Stimulated activated CD4-positive, alpha-beta T cell treated with anti-CD3 and anti-CD28 coated beads, Interleukin-1b, Interleukin-23, amount 100 ng/mL, for 24 hours (primary cell): ENCODE results near the gene ANKRD17.
"Not testable (repeated sequence)": the region's sequence is repeated elsewhere in the genome, so short reads cannot be mapped to it uniquely, and the experiment has no call there.

Experiments used
- DNase-seq, 4 experiments: peaks; one replicate each; pipeline ENCODE4 v3.0.0-alpha.2; 2020; ENCODE audit warnings: low read depth in 4 of 4, low spot score in 1 of 4

The ANKRD17 gene, protein sequence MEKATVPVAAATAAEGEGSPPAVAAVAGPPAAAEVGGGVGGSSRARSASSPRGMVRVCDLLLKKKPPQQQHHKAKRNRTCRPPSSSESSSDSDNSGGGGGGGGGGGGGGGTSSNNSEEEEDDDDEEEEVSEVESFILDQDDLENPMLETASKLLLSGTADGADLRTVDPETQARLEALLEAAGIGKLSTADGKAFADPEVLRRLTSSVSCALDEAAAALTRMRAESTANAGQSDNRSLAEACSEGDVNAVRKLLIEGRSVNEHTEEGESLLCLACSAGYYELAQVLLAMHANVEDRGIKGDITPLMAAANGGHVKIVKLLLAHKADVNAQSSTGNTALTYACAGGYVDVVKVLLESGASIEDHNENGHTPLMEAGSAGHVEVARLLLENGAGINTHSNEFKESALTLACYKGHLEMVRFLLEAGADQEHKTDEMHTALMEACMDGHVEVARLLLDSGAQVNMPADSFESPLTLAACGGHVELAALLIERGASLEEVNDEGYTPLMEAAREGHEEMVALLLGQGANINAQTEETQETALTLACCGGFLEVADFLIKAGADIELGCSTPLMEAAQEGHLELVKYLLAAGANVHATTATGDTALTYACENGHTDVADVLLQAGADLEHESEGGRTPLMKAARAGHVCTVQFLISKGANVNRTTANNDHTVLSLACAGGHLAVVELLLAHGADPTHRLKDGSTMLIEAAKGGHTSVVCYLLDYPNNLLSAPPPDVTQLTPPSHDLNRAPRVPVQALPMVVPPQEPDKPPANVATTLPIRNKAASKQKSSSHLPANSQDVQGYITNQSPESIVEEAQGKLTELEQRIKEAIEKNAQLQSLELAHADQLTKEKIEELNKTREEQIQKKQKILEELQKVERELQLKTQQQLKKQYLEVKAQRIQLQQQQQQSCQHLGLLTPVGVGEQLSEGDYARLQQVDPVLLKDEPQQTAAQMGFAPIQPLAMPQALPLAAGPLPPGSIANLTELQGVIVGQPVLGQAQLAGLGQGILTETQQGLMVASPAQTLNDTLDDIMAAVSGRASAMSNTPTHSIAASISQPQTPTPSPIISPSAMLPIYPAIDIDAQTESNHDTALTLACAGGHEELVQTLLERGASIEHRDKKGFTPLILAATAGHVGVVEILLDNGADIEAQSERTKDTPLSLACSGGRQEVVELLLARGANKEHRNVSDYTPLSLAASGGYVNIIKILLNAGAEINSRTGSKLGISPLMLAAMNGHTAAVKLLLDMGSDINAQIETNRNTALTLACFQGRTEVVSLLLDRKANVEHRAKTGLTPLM (N-terminal part only)

DNA sequence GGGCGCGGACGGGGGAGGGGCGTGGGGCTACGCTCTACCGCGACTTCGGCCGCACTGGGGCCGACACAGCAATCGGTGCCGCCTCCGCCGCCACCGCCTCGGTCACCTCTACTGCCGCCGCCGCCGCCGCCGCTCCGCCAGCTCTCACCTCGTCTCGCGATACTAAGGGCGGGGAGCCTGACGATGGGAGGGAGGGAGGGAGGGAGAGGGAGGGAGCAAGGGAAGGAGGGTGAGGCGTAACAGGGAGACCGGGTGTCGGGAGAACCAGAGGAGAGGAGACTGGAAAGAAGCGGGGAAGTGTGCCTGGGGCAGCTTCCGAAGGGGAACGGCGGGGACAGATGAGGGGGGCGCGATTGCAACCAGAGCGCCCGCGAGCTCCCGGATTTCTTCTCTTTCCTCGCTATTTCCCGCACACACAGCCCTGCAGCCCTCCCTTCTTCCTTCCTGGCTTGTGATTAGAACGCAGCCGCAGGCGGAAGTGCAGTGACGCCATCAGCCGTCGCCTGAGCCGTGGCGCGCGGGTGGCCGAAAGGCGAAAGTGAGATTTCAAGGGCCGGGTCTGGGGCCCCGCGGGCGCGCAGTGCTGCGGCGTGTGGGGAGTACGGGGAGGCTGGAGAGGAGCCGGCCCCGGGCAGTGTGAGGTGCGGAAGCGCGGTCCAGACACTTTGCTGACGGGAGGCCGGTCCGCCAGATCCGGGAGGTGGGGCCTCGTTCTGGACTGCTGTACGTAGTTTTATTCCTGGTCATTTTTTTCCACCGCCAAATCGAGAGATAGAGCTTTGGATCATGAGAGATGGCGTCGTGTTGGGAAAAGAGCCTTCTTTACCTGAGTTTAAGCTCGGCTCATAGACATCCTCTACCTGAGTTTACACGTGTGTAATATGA is at the start of gene ANKRD17:
Gene ANKRD17, minus strand, starts transcription at position 113 of the 885 bp plus-strand sequence. CDS start 130 bp downstream, outside the sequence.
- DNase-seq: peak; percentile 77 to 89 (median 82)

DNA sequence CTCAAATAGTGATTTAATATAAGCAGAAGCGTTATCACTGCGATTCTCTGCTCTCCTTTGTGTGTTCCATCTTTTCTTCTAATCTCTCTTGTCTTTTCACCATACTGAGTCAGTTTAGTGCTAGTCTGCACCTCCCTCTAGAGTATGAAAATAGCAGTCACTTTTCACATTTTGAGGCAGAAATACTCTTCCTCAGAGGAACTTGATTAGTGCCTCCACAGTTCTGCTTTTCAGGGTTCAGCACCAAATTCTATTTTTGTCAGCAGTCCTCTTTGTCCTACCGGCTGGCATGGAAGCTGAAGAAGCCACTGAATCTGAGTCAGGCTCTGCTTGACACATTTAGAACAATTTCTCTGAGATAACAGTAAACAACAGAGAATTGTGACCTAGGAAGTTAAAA is 49.7 kb upstream of the ANKRD17 start:
- no peak for DNase-seq

DNA sequence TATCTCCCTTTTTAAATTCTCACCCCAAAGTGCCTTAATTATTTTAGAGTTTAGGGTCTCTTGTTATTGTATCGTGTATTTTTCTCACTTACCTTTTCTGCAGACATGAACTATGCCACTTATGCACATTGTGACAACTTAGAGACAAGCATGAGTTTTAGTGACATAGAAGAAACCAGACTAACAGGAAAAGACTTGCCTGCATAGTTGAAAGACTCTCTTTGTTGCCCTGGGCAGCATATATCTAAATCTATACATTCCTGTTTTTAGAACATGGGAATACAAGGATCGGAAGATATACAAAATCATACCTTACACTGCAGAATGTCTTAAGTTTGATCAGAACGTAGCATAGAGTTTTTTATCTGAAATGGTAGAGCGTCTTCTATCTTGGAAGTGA is 45.1 kb upstream of the ANKRD17 start:
- DNase-seq: no peak

DNA sequence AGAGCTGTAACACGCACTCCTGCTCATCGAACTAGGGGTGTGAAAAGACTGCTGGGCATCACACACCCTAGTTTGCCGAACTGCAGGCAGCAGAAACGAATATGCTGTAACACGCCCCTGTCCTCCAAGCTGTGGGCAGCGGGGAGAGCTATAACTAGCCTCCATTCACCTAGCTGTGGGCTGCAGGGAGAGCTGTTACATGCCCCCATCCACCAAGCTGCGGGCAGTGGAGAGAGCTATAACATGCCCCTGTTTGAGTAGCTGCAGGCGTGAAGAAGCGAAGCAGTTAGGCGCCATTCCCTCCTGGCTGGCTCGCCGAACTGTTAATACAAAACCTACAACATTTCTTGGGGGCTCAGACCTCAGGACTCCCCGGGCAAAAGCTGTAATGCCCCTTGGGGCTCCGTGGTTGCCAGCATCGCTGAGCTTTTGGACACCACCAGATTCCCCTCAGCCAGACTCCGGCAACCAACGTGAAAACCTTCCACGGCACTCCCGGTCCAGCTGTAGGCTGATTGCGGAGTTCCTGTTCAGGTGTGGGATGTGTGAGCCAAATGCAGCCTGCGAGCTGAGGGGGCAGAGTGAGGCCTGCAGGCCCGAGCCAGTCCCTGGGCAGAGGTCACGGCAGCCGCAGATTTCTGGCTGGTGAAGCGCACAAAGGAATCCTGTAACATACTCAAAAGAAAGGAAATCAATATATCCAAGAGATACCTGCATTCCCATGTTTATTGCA is 41.1 kb upstream of the ANKRD17 start:
- DNase-seq: no peak

DNA sequence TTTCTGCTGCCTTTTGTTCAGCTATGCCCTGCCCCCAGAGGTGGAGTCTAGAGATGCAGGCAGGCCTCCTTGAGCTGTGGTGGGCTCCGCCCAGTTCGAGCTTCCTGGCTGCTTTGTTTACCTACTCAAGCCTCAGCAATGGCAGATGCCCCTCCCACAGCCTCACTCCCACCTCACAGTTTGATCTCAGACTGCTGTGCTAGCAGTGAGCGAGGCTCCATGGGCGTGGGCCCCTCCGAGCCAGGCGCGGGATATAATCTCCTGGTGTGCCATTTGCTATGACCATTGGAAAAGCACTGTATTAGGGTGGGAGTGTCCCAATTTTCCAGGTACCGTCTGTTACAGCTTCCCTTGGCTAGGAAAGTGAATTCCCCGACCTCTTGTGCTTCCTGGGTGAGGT is 34.1 kb upstream of the ANKRD17 start:
- DNase-seq: not testable (repeated sequence)

DNA sequence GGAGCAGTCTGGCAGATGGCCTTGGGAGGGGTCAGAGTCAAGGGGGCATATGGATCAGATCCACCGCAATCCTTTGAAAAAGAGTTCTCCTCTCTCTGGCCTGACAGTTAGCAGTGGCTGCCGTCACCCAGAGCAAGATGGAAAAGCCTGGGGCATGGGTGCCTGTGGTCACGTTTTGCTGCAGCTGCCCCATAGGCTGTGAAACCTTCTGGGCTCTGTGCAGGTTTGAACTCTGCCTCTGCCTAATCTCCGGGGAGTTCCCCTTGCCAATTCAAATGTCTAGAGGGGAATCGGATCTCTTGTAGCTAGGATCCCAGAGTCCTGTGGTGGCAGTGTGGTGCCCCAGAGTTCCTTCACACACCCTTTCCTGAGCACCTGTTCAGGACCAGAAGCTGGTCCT is 23.4 kb upstream of the ANKRD17 start:
- no peak for DNase-seq

DNA sequence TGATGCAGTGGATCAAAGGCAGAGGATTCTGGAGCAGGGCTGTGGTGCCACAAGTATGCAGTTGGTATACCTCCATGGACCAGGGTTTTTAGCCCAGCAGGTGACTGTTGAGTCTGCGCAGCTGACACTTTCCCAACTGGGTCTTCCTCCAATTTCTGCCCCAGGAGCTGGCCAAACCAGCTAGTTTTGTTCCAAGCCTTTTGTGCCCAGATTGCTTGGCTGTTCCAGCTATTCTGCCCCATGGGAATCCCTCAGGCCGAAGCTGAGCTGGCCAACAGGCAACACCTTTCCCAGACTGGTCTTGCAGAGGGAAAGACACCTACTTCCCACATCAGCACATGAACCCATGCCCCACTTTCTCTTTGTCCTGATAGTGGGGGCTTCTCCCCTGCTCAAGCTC is 22.8 kb upstream of the ANKRD17 start:
- DNase-seq: no peak

DNA sequence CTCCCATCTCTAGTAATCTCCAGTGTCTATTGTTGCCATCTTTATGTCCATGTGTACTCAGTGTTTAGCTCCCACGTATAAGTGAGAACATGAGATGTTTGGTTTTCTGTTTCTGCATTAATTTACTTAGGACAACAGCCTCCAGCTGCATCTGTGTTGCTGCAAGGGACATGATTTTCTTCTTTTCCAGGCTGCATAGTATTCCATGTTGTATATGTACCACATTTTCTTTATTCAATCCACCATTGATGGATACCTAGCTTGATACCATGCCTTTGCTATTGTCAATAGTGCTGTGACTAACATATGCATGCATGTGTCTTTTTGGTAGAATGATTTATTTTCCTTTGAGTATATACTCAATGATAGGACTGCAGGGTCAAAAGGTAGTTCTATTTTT is 18.6 kb upstream of the ANKRD17 start:
- no peak for DNase-seq

DNA sequence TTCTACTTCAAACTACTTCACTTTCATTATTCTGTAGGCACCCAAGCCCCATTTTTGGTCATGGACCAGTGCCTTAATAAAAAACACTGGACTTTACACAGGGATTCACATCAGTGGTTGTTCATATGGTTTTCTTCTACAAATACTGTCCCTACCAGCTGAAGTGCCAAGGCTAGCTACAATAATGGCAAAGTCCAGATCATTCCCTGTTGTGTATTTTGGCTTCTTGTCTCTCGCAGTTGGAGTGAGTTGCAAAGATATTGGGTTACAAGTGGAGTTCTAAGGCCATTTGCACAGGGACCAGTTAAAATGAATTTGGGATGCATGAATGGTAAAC is 16.7 kb upstream of the ANKRD17 start:
- DNase-seq: no peak

DNA sequence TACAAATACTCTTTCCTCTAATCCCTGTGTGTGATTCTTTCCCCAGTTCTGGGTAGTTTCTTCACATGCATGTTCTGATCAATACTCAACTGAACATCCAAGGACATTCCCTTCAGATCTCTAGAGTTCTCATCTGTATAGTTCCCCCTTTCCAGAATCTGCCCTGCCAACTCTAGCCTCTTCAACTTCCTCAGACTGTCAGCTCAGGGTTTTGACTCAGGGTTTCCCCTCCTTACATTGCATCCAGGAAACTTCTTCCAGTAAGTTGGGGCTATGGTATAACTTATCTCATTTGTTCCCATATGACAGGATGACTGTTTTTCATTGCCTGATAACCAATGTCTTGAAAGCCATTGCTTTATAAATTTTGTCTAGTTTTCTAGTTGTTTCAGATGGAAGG is 14.2 kb upstream of the ANKRD17 start:
- no peak for DNase-seq

DNA sequence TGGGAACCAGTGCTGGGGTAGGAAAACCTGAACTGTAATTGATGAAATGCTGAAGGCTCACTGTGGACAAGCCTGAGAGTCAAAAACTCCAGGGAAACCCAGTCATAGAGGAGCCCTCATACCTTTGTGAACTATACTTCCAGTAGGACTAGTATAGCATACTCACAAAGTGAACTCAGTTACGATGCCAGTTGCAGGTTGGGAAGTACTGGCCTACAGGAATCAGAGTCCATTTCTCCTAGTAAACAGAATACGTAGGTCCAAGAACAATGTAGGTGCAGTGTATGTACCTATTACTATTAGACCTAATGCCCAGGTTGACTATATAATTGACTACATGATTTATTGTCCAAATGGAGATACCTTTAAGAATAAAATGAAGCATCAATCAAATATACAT is 8.5 kb upstream of the ANKRD17 start:
- no peak for DNase-seq

DNA sequence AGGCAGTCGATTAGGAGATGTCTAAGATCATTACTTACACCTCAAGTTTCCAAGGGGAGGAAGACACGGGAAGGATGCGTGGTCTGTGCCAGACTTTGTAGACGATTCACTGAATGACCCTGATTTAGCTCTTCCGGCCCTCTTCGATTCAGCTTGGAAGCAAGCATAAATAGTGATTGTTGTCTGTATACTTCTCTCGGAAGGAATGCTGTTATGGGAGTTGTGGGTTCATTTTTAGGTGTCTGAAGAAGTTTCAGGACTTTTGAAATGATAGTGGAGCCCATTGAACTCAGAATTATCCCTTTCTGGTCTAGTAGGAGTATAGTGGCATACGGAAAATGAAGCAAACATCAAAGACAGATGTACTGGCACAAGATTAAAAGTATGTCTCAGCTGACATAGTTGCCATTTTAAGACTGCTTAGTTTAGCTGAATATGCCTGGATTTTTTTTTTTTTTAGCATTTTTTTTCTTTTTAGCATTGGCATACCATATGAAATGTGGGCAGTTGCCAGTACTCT is 1.0 kb upstream of the ANKRD17 start:
- DNase-seq: no peak

DNA sequence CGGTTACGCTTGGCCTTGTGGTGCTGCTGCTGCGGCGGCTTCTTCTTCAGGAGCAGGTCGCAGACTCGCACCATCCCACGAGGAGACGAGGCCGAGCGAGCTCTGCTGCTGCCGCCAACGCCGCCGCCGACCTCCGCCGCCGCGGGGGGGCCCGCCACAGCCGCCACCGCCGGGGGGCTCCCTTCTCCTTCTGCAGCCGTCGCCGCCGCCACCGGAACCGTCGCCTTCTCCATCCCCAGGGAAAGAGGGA is 237 bp downstream of the ANKRD17 start:
- no peak for DNase-seq

DNA sequence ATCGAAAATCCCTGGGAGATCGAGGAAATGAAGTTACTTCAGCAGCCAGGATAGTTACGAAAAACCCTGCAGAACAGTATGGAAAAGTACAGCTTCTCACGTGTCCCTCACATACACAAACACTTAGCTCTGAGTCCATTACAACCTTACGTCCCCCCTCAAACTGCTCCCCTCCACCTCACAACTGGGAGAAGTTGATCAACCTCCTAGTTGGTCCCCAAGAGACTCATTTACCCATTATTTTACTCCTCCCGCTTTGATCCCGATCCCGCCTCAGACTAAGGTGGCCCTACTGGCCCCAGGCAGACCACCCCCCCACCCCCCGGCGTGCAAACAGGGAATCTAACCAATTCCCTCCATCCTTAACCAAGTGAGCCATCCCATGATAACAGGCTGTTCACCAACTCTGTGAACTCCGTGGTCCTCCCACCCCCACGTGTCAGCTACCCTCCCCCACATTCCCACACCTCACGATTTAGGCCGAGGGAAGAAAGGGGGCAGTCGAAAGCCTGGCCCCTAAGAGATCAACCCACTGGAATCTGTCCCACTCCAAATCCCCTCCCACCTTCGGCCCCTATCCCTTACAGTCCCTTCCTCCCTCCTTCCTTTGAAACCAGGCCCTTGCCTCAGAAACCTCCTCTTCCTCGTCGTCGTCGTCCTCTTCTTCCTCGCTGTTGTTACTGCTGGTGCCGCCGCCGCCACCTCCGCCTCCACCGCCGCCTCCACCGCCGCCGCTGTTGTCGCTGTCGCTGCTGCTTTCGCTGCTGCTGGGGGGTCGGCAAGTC is 755 bp downstream of the ANKRD17 start:
- DNase-seq: peak in 1 of 4 experiments; percentile 15

DNA sequence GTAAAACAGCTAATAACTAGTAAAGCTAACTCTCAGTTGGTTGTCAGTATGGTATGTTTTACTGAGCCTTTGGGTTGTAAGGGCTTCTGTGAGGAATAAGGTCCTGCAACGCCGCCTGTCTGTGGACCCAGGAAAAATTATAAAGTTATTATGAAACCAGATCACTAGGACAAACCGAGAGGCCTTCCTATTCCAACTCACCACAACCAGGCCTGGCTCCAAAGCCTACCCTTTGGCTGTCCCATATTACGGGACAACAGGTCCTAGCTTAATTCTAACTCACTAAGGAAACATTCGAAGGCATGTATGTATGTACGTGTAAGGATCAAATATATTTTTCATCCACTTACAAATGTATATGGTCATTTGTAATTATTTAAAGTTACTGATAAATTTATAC is 1.4 kb downstream of the ANKRD17 start:
- peak in 3 of 4 experiments; percentile 19 to 38 (median 30) for DNase-seq

DNA sequence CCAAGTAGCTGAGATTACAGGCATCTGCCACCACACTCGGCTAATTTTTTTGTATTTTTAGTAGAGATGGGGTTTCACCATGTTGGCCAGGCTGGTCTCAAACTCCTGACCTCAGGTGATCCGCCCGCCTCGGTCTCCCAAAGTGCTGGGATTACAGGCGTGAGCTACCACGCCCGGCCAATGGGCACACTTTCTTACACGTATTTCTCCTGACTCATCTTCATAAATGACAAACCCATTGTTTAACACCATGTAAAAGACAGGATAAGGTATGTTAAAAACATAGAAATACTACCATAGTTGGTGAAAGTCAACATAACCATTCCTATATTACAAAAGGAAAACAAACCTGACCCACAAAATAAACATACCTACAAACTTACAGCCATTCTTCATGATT is 2.8 kb downstream of the ANKRD17 start:
- not testable (repeated sequence) for DNase-seq

DNA sequence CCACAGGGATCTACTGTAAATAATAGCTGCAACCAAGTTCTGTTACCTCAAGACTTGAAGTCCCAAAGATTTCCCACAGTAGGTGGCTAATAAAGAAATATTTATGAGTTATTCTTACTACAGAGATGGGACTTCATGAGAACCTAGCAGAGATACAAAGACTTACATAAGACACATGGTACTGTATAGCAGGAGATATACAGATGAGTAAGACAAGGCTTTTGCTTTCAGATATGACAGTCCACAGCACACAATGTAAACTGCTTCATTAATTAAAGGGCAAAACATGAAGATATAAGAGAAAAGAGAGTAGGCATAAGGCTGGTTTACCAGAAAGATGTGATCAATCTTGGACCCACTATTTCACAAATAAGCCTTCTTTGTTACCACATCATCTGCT is 6.6 kb downstream of the ANKRD17 start:
- DNase-seq: no peak

DNA sequence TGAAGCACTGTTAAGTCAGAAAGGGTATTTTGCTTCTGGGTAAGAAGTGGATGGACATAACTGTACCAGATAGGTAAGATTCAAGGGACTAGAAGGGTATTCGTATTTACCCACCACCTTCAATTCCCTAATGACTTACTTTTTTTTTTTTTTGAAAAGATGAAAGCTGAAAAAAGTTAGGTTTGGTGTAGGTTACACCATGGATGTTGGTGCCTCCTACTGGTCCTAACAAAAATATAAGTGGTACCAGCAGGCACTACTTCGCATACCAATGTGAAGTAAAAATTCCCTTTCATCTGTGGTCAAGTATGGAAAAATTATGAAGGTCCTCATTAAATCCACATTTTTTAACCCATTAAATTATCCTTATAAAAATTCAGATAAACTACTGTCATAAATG is 7.2 kb downstream of the ANKRD17 start:
- DNase-seq: no peak

DNA sequence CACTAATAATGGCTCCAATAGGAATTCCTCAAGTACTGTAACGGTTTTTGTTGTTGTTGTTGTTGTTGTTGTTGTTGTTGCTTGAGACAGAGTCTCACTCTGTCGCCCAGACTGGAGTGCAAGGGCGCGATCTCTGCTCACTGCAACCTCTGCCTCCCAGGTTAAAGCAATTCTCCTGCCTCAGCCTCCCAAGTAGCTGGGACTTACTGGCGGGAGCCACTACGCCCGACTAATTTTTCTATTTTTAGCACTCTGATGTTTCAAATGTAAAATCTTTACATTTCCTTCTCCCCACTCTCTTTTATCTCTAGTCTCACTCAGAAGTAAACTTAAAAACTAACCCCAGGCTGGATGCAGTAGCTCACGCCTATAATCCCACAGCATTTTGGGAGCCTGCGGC is 8.0 kb downstream of the ANKRD17 start:
- DNase-seq: no peak
